Activated naive CD8-positive, alpha-beta T cell (primary cell): ENCODE data around the gene APRT.
"Not testable (repeated sequence)": the region's sequence is repeated elsewhere in the genome, so short reads cannot be mapped to it uniquely, and the experiment has no call there.

Source experiments
- H3K27ac Mint-ChIP-seq: one replicate; pipeline ENCODE4 v1.8.0; 2021; ENCODE audit warnings: mixed read lengths
- H3K27me3 Mint-ChIP-seq: one replicate; pipeline ENCODE4 v1.8.0; 2021; ENCODE audit warnings: mixed read lengths
- H3K36me3 Mint-ChIP-seq: one replicate; pipeline ENCODE4 v1.8.0; 2021; ENCODE audit warnings: mixed read lengths
- H3K4me1 Mint-ChIP-seq: one replicate; pipeline ENCODE4 v1.8.0; 2021; ENCODE audit warnings: low read depth, mixed read lengths
- H3K4me3 Mint-ChIP-seq: one replicate; pipeline ENCODE4 v1.8.0; 2021; ENCODE audit warnings: mild to moderate bottlenecking, mixed read lengths
- H3K9me3 Mint-ChIP-seq: one replicate; pipeline ENCODE4 v1.8.0; 2021; ENCODE audit warnings: low read depth, mixed read lengths

The APRT gene

DNA sequence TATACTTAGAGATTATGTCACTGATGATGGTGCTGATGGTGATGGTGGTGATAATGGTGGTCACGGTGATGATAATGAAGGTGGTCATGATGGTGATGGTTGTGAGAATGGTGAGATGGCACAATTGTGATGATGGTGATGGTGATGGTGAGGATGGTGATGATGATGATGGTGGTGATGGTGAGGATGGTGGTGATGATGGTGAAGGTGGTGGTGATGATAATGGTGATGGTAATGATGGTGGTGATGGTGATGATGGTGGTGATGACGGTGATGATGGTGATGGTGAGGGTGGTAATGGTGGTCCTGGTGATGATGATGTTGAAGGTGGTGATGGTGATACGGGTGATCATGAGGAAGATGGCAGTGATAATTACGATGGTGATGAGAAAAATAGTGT is 13.7 kb downstream of the APRT start:
- H3K4me1 Mint-ChIP-seq, result peaks cover 28% of the 10 kb centered on the region
- H3K9me3 Mint-ChIP-seq, result no peaks in the 10 kb centered on the region
- no peaks in the 10 kb centered on the region for H3K27me3 Mint-ChIP-seq
- H3K4me3 Mint-ChIP-seq, result no peak overlapping the region
- H3K27ac Mint-ChIP-seq, result no peak overlapping the region
- H3K36me3 Mint-ChIP-seq, result no peaks in the 10 kb centered on the region

DNA sequence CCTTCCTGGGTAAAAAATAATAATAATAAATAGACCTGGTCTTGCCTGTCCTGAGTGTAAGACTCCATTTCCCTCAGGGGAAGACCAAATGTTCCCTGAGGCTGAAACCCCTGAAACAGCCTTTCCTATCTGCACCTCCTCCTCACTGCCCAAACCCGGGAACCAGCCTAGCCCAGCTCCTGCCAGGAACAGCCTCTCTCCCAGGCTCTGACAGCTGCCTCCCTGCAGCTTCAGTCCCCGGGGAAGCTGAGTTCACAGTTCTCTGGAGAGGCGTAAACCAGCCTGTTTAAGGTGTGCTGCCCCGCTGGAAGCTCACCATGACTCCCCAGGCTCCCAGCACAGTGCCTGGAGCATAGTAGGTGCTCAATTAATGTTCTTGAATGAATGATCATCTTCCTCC is 15.4 kb downstream of the APRT start:
- H3K27me3 Mint-ChIP-seq, result no peaks in the 10 kb centered on the region
- H3K4me1 Mint-ChIP-seq, result peaks cover 37% of the 10 kb centered on the region
- no peak overlapping the region for H3K4me3 Mint-ChIP-seq
- no peaks in the 10 kb centered on the region for H3K9me3 Mint-ChIP-seq
- H3K27ac Mint-ChIP-seq, result no peak overlapping the region
- H3K36me3 Mint-ChIP-seq, result no peaks in the 10 kb centered on the region

DNA sequence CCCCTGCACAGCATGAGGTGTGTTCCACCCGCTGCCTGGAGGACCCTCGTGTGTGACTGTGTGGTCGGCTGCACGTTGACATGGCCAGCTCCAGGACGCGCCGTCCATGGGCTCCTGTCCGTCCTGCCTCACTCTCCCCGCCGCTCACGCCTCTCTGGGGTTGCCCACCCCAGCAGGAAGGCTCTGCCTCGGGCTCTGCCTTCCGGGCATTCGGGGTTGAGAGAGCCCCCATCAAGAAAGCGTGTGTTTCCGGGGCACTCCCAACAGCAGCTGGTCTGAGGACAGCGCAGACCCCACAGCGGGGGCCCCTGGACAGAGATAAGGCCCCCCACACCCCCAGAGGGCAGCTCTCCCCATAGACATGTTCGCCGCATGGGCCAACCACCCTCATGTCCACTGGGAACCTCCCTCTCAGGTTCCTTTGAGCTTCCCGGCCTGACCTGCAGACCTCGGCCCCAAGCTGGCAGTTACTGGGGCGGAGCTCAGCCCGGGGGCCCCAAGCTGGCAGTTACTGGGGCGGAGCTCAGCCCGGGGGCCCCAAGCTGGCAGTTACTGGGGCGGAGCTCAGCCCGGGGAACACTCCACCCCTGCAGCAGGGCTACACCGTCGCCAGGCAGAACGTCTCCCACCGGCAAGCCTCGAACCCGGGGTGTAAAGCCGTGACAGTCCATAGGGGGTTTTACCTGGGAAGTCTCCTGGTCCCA is 18.3 kb downstream of the APRT start:
- H3K27ac Mint-ChIP-seq, result no peak overlapping the region
- no peak overlapping the region for H3K4me3 Mint-ChIP-seq
- peaks cover 37% of the 10 kb centered on the region for H3K4me1 Mint-ChIP-seq
- H3K9me3 Mint-ChIP-seq, result no peaks in the 10 kb centered on the region
- no peaks in the 10 kb centered on the region for H3K36me3 Mint-ChIP-seq
- H3K27me3 Mint-ChIP-seq, result no peaks in the 10 kb centered on the region

DNA sequence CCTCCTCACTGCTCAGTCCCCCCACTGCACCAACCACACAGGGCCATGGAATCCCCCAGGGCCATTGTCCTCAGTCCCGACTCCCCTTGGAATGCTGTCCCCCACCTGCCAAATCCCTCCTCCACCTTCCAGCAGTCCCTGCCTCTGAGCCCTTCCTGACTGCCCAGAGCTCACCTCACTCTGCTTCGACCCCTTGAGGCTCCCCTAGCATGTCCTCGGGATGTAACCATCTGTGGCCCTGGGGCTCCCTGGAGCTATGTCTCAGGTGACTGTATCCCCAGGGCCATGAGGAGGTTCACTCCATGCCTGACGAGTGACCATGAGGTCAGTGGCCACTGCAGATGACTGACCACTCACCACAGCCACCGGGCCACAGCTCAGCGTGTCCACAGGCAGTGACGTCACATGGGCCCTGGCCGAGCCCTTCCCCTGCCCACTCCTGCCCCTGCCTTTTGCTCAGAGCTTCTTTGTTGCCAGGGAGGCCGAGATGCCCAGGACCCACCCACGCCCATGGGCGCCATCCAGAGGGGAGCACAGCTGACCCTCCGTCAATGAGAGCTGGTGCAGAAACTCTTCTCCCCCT is 19.0 kb downstream of the APRT start:
- Mint-ChIP-seq H3K27me3 (no peaks in the 10 kb centered on the region), H3K9me3 (no peaks in the 10 kb centered on the region), H3K27ac (peak overlapping the region; percentile 34), H3K4me3 (no peak overlapping the region), H3K4me1 (peaks cover 37% of the 10 kb centered on the region), H3K36me3 (no peaks in the 10 kb centered on the region)

DNA sequence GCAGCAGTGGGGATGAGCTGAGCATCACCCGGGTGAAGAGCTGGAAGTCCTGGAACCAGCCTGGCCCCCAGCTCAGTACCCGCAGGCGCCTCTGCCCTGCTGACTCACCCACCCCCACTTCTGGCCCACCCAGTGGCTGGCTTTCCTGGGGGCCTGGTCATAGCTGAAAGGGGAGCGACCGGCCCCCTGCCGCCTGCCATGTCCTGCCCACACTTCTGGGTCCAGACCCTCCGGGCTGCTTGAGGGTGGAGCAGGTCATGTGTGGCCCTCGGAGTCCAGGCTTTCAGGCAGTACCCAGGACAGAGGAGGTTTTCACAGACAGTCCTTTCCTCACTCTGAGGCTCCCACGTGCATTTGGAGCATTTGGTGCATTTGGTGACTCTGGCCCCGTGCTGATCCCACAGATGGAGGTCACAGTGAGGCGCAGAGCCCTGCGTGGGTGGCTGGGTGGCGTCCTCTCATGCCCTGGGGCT is 19.6 kb downstream of the APRT start:
- Mint-ChIP-seq H3K36me3 (no peaks in the 10 kb centered on the region), H3K4me1 (peaks cover 37% of the 10 kb centered on the region), H3K4me3 (peak overlapping the region; percentile 23), H3K27ac (no peak overlapping the region), H3K27me3 (no peaks in the 10 kb centered on the region), H3K9me3 (no peaks in the 10 kb centered on the region)

DNA sequence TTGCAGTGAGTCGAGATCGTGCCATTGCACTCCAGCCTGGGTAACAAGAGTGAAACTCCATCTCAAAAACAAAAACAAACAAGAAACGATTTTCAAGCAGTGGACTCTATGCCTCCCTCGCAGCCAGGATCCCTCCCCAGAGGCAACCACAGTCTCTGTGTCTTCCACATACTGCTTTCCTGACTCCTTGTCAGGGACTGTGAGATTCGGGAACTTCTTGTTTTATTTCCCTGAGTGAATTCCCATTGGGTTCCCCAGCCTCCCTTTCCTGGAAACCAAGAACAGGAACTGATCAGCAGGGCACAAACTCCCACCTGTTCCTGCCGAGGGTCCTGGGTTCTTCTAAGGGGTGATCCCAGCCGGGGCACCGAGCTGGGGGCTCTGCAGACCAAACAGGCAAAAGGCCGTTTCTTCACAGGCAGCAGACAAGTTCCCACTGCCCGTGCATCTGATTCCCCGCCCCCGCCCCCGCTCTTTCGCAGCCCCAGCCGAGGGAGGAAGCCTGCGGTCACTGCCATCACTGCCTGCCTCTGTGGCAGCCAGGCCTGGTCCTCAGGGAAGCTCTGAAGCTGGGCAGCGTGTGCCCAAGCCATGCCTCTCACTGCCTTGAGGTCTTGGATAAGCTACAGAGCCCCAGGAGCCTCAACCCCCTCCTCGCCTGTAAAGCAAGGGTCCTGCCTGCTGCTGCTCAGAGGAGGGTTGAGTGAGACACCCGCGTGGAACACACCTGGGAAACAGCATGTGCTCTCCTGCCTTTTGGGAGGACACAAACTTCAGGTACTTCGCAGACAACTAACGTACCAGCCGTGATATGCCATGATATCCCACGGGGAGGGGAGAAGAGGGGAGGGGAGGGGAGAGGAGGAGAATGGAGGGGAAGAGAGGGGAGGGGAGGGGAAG is 21.2 kb downstream of the APRT start:
- peak overlapping the region; percentile 64 for H3K4me3 Mint-ChIP-seq
- H3K27me3 Mint-ChIP-seq, result no peaks in the 10 kb centered on the region
- peak overlapping the region; percentile 50 for H3K27ac Mint-ChIP-seq
- H3K36me3 Mint-ChIP-seq, result no peaks in the 10 kb centered on the region
- peaks cover 37% of the 10 kb centered on the region for H3K4me1 Mint-ChIP-seq
- no peaks in the 10 kb centered on the region for H3K9me3 Mint-ChIP-seq

DNA sequence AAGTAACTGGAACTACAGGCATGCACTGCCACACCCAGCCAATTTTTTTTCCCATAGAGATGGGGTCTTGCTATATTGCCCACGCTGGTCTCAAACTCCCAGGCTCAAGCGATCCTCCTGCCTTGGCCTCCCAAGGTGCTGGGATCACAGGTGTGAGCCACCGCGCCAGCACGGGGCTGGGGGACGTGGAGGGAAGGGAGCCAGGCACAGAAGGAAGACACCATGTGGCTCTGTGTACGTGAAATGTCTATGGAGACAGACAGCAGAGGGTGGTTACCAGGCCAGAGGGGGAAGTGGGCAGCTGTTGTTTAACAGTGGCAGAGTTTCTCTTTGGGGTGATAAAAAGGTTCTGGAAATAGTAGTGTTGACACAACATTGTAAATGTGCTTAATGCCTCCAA is 22.1 kb downstream of the APRT start:
- Mint-ChIP-seq H3K9me3 (no peaks in the 10 kb centered on the region), H3K4me1 (peaks cover 32% of the 10 kb centered on the region), H3K4me3 (peak overlapping the region; percentile 30), H3K27me3 (no peaks in the 10 kb centered on the region), H3K36me3 (no peaks in the 10 kb centered on the region), H3K27ac (peak overlapping the region; percentile 28)

DNA sequence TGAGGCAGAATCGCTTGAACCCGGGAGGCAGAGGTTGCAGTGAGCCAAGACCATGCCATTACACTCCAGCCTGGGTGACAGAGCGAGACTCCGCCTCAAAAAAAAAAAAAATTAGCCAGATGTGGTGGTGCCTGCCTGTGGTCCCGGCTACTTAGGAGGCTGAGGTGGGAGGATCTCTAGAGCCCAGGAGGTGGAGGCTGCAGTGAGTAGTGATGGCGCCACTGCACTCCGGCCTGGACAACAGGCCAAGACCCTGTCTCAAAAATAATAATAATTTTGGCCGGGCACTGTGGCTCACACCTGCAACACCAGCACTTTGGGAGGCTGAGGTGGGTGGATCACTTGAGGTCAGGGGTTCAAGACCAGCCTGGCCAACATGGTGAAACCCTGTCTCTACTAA is 23.0 kb downstream of the APRT start:
- not testable (repeated sequence) for H3K9me3 Mint-ChIP-seq, H3K4me3 Mint-ChIP-seq, H3K36me3 Mint-ChIP-seq, H3K27ac Mint-ChIP-seq, H3K27me3 Mint-ChIP-seq
- H3K4me1 Mint-ChIP-seq, result peaks cover 31% of the 10 kb centered on the region

DNA sequence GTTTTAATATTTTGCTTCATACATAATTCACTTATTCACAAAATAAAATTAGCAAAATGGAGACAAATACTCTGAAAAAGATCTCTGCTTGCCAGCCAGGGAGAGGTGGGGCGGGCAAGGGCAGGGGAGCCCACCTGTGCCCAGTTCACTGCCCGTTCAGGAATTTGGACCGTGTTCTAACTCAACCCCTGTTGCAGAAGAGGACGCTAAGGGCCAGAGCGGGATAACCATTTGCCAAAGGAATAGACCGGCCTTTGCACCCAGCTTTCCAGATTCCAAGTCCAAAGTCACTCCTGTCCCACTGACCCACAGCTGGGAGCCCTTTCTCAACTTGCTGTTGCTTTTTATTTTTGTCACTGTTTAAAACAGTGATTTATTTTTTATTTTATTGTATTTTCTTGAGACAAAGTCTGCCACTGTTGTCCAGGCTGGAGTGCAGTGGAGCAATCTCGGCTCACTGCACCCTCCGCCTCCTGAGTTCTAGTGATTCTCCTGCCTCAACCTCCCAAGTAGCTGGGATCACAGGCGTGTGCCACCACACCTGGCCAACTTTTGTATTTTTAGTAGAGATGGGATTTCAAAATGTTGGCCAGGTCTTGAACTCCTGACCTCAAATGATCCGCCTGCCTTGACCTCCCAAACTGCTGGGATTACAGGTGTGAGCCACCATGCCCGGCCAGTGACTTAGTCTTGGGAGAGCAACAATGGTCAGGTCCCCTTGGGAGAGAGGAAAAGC is 24.0 kb downstream of the APRT start:
- Mint-ChIP-seq H3K36me3 (no peaks in the 10 kb centered on the region), H3K4me1 (peaks cover 36% of the 10 kb centered on the region), H3K4me3 (no peak overlapping the region), H3K27me3 (no peaks in the 10 kb centered on the region), H3K9me3 (no peaks in the 10 kb centered on the region), H3K27ac (no peak overlapping the region)

DNA sequence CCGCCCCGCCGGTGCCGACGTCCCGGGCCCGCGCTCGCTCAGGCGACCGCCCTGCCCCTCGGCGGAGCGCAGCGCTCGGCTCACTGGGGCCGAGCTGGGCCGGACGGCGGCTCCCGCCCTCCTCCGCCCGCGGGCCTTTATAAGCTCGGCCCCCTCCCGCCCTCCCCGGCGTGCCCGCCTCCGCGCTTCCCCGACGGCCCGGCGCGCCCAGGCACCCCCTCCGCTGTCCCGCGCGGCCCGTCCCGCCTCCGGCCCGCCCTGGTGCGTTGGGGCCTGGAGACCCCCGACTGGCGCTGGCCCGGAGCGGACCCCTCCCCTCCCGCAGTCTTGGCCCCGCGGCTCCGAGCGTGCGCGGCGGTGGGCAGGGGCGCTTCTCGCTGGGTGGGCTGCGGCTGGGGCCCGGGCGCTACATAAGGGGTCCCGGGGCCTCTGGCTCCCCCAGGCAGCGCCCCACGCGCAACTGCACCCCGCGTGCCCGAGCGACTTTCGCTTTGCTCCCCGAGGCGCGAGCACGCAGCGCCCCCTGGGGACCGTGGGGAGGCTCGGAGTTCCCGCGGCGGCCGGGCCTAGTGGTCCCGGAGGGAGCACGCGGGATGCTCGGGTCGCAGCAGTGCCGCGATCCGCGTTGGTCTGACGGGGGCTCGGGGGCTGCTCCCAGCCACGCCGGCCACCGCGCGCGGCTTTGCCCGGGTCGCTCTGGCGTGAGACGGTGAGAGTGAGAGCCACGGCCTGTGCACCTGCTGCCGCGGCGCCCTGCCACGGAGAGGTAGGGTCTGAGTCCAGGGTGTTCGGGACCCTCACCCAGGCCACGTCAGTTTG is 26.4 kb downstream of the APRT start, which contains the start of gene PIEZO1:
Gene PIEZO1, minus strand, starts transcription at position 115 of the 819 bp plus-strand sequence. CDS start 256 bp downstream, outside the sequence.
- Mint-ChIP-seq H3K4me1 (peaks cover 44% of the 10 kb centered on the region), H3K27me3 (no peaks in the 10 kb centered on the region), H3K36me3 (no peaks in the 10 kb centered on the region), H3K4me3 (peak within 1 kb of the TSS; percentile 84), H3K27ac (peak within 1 kb of the TSS; percentile 46), H3K9me3 (no peaks in the 10 kb centered on the region)

DNA sequence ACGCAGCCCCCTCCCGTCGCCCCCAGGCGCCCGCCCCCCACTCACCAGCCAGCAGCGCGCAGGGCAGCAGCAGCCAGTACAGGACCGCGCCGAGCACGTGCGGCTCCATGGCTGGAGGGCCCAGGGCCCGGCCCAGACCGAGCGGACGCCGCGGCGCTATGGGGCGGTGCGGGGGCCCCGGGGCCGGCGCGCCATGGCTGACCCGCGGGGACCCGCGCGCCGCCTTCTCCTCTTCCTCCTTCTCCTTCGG is 26.9 kb downstream of the APRT start:
- Mint-ChIP-seq H3K27me3 (no peaks in the 10 kb centered on the region), H3K9me3 (no peaks in the 10 kb centered on the region), H3K4me1 (peaks cover 44% of the 10 kb centered on the region), H3K27ac (no peak overlapping the region), H3K4me3 (no peak overlapping the region), H3K36me3 (no peaks in the 10 kb centered on the region)

DNA sequence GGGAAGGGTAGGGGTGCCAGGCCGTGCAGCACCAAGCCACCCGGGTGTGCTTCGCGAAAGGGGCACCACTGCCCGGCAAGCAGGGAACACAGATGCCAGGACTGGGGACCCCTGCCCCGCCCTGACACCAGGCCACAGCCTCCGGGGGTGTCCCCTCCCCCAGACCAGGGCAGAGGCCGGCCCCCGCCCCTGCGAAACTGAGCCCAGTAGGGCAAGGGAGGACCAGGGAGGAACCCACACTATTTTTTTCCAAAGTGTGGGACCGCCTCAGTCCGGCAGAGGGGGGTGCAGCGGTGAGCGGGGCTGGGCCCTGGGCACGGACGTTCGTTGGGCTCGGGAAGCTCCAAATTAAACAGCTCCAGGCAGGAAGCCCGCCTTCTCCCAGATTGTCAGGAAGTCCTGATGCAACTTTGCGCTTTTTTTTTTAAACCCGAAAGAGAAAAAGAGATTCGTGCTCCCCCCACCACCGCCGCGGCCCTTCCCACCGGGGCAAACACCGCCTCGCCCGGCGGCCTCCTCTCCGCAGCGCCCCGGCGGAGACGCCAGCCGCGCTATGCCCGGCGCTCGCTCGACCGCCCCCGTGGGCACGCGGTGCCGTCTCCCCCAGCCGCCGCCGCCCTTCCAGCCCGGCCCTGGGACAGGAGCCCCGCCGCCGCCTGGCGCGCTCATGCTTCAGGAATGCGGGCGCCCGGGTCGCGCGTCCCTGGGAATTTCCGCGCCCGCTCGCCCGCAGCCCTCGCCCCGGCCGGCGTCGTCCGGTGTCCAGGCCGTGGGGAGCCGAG is 27.5 kb downstream of the APRT start:
- peak overlapping the region; percentile 84 for H3K4me3 Mint-ChIP-seq
- H3K27me3 Mint-ChIP-seq, result no peaks in the 10 kb centered on the region
- H3K4me1 Mint-ChIP-seq, result peaks cover 41% of the 10 kb centered on the region
- no peak overlapping the region for H3K27ac Mint-ChIP-seq
- H3K36me3 Mint-ChIP-seq, result no peaks in the 10 kb centered on the region
- H3K9me3 Mint-ChIP-seq, result no peaks in the 10 kb centered on the region

DNA sequence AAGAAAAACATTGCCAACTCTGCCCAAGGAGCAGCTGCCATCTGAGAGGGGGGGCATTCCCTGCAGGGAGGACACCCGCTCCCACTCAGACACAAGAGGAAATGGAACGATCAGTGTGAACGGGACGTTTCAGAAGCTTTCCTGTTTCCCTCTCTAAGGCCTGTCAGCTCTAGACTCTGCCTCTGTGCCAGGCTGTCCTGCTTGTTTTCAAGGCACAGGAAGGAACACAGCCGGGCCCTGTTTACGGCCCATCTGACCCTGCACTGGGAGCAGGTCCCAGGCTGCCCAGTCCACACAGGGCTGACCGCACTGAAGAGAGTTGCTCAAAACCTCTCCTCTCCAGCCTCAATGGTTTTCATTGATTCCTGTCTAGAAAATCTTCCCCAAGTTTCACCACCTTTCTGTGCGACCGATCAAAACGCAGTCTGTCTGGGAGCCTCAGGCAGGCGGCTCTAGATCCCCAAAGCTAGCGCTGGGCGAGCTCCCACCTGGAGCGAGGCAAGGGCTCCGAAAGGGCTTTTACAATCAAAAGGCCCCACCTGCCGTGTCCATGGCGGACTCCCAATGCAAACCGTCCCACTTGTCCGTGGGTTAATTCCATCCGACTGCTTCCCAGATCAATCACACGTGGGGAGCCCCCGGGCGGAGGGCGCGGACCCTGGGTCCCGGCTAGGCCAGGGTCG is 28.2 kb downstream of the APRT start:
- Mint-ChIP-seq H3K9me3 (no peaks in the 10 kb centered on the region), H3K36me3 (no peaks in the 10 kb centered on the region), H3K4me1 (peaks cover 41% of the 10 kb centered on the region), H3K27ac (peak overlapping the region; percentile 88), H3K27me3 (no peaks in the 10 kb centered on the region), H3K4me3 (peak overlapping the region; percentile 79)
